HUES48 (cell line): ENCODE results near the gene XKR7.

Source experiments
- H3K27ac ChIP-seq: one replicate; pipeline ENCODE4 v1.7.0; 2013; ENCODE audit warnings: low read depth, low read length, inconsistent platforms
- H3K27me3 ChIP-seq: 2 replicates; pipeline ENCODE4 v1.6.1; 2013; ENCODE audit warnings: mild to moderate bottlenecking, low read length; ENCODE audit not compliant: control insufficient read depth, insufficient read depth
- H3K36me3 ChIP-seq: 2 replicates; pipeline ENCODE4 v1.6.1; 2013; ENCODE audit warnings: low read length; ENCODE audit not compliant: control insufficient read depth, insufficient read depth
- H3K4me1 ChIP-seq: 2 replicates; pipeline ENCODE4 v1.6.1; 2013; ENCODE audit warnings: mild to moderate bottlenecking, low read length; ENCODE audit not compliant: control insufficient read depth, insufficient read depth
- H3K4me3 ChIP-seq: 2 replicates; pipeline ENCODE4 v1.5.1; 2013; ENCODE audit warnings: mild to moderate bottlenecking, low read depth, low read length
- H3K9ac ChIP-seq: 2 replicates; pipeline ENCODE4 v1.6.1; 2013; ENCODE audit warnings: mild to moderate bottlenecking, low read depth, low read length, moderate library complexity
- H3K9me3 ChIP-seq: 2 replicates; pipeline ENCODE4 v1.6.1; 2013; ENCODE audit warnings: low read length; ENCODE audit not compliant: control insufficient read depth, insufficient read depth

XKR7 gene

GRCh38 chr20:31963889-31964288, 4.1 kb upstream of the XKR7 start:
- no peaks in the 10 kb centered on the region for H3K9me3 ChIP-seq
- H3K9ac ChIP-seq = no peak overlapping the region
- H3K27me3 ChIP-seq = peaks cover 20% of the 10 kb centered on the region
- no peaks in the 10 kb centered on the region for H3K36me3 ChIP-seq
- no peak overlapping the region for H3K4me3 ChIP-seq
- peaks cover 8% of the 10 kb centered on the region for H3K4me1 ChIP-seq
- no peak overlapping the region for H3K27ac ChIP-seq

DNA sequence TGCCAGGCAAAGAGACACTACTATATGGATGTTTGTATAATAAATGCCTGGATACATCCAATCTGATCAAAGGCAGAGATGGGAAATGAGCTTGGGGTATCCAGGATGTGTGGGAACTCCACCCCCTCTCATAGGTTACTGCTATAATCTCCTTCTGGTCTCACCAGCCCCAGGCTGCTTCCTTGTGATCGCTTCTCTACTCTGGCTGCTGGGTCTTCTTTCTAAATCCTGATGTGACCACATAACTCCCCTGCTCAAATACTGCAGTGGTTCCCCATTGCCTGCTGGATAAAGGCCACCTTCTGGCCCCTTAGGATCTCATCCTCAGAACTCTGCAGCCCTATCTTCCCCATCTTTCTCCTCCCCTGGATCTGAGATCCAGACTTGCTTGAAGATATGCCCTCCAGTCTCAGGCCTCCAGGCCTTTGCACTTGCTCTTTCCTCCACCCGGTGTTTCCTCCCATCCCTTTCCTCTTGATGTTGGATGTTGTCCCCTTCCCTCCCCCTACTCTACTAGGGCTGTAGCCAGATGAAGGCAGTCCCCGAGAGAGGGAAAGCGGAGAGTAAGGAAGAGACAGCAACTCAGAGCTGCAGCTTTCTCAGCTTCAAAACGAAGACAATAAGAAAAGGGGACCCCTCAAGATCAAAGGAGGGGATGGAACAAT, 828 bp upstream of the XKR7 start:
- Histone ChIP-seq H3K4me3 (peak overlapping the region; percentile 70), H3K27me3 (peaks cover 28% of the 10 kb centered on the region), H3K4me1 (peaks cover 6% of the 10 kb centered on the region), H3K9me3 (no peaks in the 10 kb centered on the region), H3K36me3 (no peaks in the 10 kb centered on the region), H3K9ac (no peak overlapping the region), H3K27ac (peak overlapping the region; percentile 41)

DNA sequence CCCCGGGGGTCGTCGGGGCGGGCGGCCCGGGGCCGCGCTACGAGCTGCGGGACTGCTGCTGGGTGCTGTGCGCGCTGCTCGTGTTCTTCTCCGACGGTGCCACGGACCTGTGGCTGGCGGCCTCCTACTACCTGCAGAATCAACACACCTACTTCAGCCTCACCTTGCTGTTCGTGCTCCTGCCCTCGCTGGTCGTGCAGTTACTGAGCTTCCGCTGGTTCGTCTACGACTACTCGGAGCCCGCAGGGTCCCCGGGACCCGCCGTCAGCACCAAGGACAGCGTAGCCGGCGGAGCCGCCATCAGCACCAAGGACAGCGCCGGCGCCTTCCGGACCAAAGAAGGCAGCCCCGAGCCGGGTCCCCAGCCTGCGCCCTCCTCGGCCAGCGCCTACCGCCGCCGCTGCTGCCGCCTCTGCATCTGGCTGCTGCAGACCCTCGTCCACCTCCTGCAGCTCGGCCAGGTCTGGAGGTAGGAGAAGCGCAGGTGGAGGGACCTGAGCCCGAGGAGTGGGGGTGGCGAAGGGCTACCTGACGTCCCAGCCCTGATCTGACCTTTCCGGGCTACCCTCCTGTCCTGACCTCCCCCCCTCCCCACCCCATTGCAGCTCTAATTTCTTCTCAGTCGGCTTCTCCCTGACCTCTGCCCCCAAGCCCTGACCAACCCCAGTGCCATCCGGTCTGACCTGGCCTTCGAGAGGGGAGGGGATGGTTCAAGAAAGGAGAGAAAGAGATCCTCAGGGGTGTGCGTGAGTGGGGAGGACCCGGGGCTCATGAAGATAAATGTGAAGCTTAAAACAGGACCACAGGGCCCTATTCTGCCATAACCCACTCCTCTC, 558 bp downstream of the XKR7 start:
- Histone ChIP-seq H3K27ac (no peak overlapping the region), H3K9ac (no peak overlapping the region), H3K4me1 (peaks cover 6% of the 10 kb centered on the region), H3K27me3 (peaks cover 28% of the 10 kb centered on the region), H3K36me3 (no peaks in the 10 kb centered on the region), H3K9me3 (no peaks in the 10 kb centered on the region), H3K4me3 (peak overlapping the region; percentile 70)

DNA sequence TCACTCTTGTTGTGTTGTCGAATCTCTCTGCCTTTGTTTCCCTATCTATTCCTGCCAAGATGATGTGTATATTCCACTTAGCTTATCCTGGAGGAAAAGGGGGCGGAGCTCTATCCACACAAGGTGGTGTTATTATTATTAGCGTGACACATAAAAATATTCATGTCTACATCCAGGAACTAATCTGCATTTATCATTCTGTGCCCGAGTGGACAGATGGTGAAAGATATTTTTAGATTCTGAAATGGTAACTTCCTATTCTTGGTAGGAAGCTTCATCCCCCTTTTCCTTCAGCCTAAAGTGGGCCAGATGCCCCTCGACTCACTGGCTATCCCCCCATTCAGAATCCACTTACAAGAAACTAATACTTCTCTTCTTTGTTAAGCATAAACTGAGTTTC, 2.0 kb downstream of the XKR7 start:
- Histone ChIP-seq H3K9me3 (no peaks in the 10 kb centered on the region), H3K4me1 (peaks cover 14% of the 10 kb centered on the region), H3K27me3 (peaks cover 24% of the 10 kb centered on the region), H3K27ac (no peak overlapping the region), H3K36me3 (no peaks in the 10 kb centered on the region), H3K4me3 (no peak overlapping the region), H3K9ac (no peak overlapping the region)

DNA sequence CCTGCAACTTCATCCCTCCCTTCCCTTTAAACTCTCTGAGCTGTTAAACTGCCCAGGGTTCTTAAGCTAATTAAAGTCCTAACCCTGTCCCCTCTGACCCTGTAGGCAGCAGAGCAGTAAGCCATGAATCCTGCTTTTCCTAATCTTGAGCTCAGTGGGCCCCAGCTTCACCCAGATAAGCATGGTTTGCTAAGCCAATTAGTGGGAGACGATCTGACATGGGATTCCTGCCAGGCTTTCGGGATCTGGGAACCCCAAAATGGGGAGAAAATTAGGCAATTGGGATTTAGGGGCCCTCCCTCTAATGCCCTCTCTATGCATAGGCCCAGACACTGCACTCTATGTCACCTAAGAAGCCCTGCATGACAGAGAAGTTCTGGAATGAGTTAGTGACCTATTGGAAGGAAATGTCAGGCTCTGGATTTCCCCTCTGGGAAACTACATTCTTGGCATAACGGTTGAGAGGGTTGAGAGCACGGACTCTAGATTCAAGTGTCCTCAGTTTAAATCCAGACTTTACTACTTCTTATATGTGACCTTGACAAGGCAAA, 4.6 kb downstream of the XKR7 start:
- H3K27me3 ChIP-seq = peaks cover 12% of the 10 kb centered on the region
- no peak overlapping the region for H3K4me3 ChIP-seq
- H3K4me1 ChIP-seq = peaks cover 16% of the 10 kb centered on the region
- H3K27ac ChIP-seq = peak overlapping the region; percentile 7
- no peaks in the 10 kb centered on the region for H3K36me3 ChIP-seq
- no peaks in the 10 kb centered on the region for H3K9me3 ChIP-seq
- H3K9ac ChIP-seq = no peak overlapping the region

DNA sequence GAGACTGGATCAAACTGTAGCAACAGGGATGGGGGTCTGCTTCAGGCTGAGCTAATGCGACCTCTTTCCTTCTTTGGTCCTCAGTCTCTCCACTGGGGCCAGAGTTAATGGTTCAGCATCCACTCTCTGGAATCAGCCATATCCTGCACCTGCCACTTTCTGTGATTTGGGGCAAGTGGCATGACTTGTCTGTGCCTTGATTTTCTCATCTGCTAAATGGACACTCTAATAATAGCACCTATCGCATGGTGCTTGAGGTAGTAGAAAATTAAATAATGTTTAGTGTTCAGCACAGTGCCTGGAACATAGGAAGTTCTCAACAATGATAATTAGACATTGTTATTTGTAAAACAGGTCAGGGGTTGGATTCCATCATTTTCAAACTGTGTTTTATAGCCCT, 6.3 kb downstream of the XKR7 start:
- Histone ChIP-seq H3K4me3 (no peak overlapping the region), H3K9me3 (no peaks in the 10 kb centered on the region), H3K4me1 (peaks cover 16% of the 10 kb centered on the region), H3K36me3 (no peaks in the 10 kb centered on the region), H3K9ac (no peak overlapping the region), H3K27ac (no peak overlapping the region), H3K27me3 (peaks cover 4% of the 10 kb centered on the region)

DNA sequence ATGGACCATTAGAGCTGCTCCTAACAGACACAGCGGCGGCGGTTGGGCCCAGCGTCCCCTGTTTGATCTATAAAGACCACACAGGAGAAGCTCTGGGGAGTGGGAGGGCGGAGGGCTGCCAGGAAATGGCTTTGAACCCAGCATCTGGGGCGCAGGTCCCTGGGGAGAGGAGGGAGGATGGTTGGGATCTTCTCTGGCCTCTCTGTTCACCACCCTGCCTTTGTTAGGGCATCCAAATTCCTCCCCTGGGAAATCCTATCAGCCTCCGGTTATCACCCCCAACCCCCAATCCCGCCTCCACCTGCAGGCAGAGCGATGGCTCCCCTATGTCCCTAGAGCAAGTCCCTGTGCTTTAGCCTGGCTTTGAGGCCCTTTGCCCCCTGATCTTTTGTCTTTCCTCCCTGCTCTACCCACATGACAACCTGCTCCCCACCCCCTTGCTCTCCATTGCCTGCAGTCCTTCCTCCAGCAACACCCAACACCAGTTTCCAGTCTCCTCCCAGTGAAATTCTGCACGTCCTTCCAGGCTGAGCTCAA, 7.1 kb downstream of the XKR7 start:
- Histone ChIP-seq H3K9ac (no peak overlapping the region), H3K9me3 (no peaks in the 10 kb centered on the region), H3K4me3 (0 out of 2 replicates have a peak overlapping the region, but pooled peaks have one; percentile 2), H3K27ac (peak overlapping the region; percentile 83), H3K4me1 (peaks cover 16% of the 10 kb centered on the region), H3K27me3 (no peaks in the 10 kb centered on the region), H3K36me3 (no peaks in the 10 kb centered on the region)

DNA sequence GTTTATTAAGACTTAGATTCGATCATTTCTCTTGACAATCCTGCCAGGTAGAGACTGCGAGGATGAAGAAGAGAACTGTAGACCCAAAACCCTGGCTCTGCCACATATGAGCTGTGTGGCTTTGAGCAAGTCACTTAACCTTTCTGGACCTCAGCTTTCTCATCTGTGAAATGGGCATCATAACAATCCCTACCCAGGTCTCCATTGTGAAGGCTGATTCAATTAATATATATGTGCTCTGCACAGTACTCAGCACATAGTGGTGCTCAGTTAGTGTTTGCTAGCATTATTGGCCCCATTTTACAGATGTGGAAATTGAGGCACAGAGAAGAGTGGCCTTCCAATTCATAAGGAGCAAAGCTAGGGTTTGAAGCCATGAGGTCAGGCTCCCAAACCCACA, 7.9 kb downstream of the XKR7 start:
- Histone ChIP-seq H3K9ac (no peak overlapping the region), H3K9me3 (no peaks in the 10 kb centered on the region), H3K36me3 (no peaks in the 10 kb centered on the region), H3K4me1 (peaks cover 16% of the 10 kb centered on the region), H3K27ac (no peak overlapping the region), H3K27me3 (no peaks in the 10 kb centered on the region), H3K4me3 (no peak overlapping the region)

- no peaks in the 10 kb centered on the region for H3K36me3 ChIP-seq
- H3K27ac ChIP-seq = no peak overlapping the region
- no peak overlapping the region for H3K4me3 ChIP-seq
- H3K27me3 ChIP-seq = no peaks in the 10 kb centered on the region
- no peak overlapping the region for H3K9ac ChIP-seq
- peaks cover 16% of the 10 kb centered on the region for H3K4me1 ChIP-seq
- H3K9me3 ChIP-seq = no peaks in the 10 kb centered on the region
Measured at GRCh38 chr20:31977080-31977479, 9.1 kb downstream of the XKR7 start.

- no peak overlapping the region for H3K4me3 ChIP-seq
Measured at GRCh38 chr20:31979713-31980426, 11.9 kb downstream of the XKR7 start.

More at GRCh38 chr20:31979713-31980426, 11.9 kb downstream of the XKR7 start:
- Histone ChIP-seq H3K27me3 (no peaks in the 10 kb centered on the region), H3K27ac (no peak overlapping the region), H3K36me3 (no peaks in the 10 kb centered on the region), H3K4me1 (peaks cover 9% of the 10 kb centered on the region), H3K9me3 (no peaks in the 10 kb centered on the region), H3K9ac (no peak overlapping the region)
